SK-N-SH treated with all-trans-retinoic acid at 6 μM for 48 hours (cell line): Measurements from ENCODE around the gene GSC2.

Source experiments
- ARNTL ChIP-seq: fragments of 450-650 bp; formaldehyde crosslinking; IDR thresholded peaks from 2 replicates; pipeline ENCODE4 v1.5.0; 2020; ENCODE audit warnings: low read depth, mild to moderate bottlenecking, moderate library complexity, borderline replicate concordance
- BACH2 ChIP-seq: fragments of 250-450 bp; sonication (Bioruptor Pico); IDR thresholded peaks from 2 replicates; pipeline ENCODE4 v1.9.0; 2021; ENCODE audit warnings: mild to moderate bottlenecking, borderline replicate concordance
- GLIS3 ChIP-seq: fragments of 250-450 bp; sonication (Bioruptor Pico); IDR thresholded peaks from 2 replicates; pipeline ENCODE4 v1.5.0; 2020; ENCODE audit warnings: mild to moderate bottlenecking, moderate library complexity
- RARB ChIP-seq: fragments of 250-450 bp; sonication (Bioruptor Pico); IDR thresholded peaks from 2 replicates; pipeline ENCODE4 v1.8.0; 2021; ENCODE audit warnings: mild to moderate bottlenecking, moderate library complexity
- TCF4 ChIP-seq: fragments of 250-450 bp; sonication (Bioruptor Pico); IDR thresholded peaks from 2 replicates; pipeline ENCODE4 v1.8.0; 2021; ENCODE audit warnings: mild to moderate bottlenecking, moderate library complexity, borderline replicate concordance
- TOX ChIP-seq: fragments of 250-450 bp; sonication (Bioruptor Pico); IDR thresholded peaks from 2 replicates; pipeline ENCODE4 v1.8.0; 2021; ENCODE audit warnings: mild to moderate bottlenecking, moderate library complexity, borderline replicate concordance
- ZFP3 ChIP-seq: fragments of 250-450 bp; sonication (Bioruptor Pico); IDR thresholded peaks from 2 replicates; pipeline ENCODE4 v1.5.0; 2020; ENCODE audit warnings: mild to moderate bottlenecking, moderate library complexity
- TF ChIP-seq, protein P1 (sequence below): fragments of 250-450 bp; sonication (Bioruptor Pico); IDR thresholded peaks from 2 replicates; pipeline ENCODE4 v1.5.0; 2020; ENCODE audit warnings: mild to moderate bottlenecking, moderate library complexity
- TF ChIP-seq, protein P2 (sequence below): fragments of 250-450 bp; sonication (Bioruptor Pico); IDR thresholded peaks from 2 replicates; pipeline ENCODE4 v1.8.0; 2020; ENCODE audit warnings: mild to moderate bottlenecking, moderate library complexity, borderline replicate concordance

DNA sequence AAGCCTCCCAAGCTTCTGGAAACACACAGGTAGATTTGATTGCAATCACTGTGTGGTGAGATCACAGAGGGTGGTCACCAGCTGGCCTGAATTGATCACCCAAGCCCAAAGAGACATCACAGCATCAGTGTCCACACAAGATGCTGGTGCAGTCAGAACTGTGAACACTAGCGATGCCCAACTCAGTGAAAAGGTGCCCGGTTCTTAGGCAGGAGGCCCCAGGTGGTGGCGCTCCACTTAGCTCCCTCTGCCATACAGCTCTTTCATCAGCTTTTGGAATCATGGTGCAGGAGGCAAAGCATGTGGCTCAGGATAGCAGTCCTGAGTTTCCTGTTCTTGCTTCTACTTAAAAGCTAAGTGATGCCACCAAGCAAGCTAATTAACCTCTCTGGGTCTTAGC, 39.0 kb downstream of the GSC2 start:
- TF ChIP-seq, protein P1, sequence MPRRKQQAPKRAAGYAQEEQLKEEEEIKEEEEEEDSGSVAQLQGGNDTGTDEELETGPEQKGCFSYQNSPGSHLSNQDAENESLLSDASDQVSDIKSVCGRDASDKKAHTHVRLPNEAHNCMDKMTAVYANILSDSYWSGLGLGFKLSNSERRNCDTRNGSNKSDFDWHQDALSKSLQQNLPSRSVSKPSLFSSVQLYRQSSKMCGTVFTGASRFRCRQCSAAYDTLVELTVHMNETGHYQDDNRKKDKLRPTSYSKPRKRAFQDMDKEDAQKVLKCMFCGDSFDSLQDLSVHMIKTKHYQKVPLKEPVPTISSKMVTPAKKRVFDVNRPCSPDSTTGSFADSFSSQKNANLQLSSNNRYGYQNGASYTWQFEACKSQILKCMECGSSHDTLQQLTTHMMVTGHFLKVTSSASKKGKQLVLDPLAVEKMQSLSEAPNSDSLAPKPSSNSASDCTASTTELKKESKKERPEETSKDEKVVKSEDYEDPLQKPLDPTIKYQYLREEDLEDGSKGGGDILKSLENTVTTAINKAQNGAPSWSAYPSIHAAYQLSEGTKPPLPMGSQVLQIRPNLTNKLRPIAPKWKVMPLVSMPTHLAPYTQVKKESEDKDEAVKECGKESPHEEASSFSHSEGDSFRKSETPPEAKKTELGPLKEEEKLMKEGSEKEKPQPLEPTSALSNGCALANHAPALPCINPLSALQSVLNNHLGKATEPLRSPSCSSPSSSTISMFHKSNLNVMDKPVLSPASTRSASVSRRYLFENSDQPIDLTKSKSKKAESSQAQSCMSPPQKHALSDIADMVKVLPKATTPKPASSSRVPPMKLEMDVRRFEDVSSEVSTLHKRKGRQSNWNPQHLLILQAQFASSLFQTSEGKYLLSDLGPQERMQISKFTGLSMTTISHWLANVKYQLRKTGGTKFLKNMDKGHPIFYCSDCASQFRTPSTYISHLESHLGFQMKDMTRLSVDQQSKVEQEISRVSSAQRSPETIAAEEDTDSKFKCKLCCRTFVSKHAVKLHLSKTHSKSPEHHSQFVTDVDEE: no peak
- no peak for TF ChIP-seq TOX (CRISPR knock-in tag)
- TF ChIP-seq, protein P2, sequence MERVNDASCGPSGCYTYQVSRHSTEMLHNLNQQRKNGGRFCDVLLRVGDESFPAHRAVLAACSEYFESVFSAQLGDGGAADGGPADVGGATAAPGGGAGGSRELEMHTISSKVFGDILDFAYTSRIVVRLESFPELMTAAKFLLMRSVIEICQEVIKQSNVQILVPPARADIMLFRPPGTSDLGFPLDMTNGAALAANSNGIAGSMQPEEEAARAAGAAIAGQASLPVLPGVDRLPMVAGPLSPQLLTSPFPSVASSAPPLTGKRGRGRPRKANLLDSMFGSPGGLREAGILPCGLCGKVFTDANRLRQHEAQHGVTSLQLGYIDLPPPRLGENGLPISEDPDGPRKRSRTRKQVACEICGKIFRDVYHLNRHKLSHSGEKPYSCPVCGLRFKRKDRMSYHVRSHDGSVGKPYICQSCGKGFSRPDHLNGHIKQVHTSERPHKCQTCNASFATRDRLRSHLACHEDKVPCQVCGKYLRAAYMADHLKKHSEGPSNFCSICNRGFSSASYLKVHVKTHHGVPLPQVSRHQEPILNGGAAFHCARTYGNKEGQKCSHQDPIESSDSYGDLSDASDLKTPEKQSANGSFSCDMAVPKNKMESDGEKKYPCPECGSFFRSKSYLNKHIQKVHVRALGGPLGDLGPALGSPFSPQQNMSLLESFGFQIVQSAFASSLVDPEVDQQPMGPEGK (CRISPR knock-in tag): no peak
- TF ChIP-seq BACH2 (CRISPR knock-in tag): no peak
- TF ChIP-seq ARNTL (CRISPR knock-in tag): no peak
- no peak for TF ChIP-seq GLIS3 (CRISPR knock-in tag)
- TF ChIP-seq ZFP3 (CRISPR knock-in tag): no peak
- TF ChIP-seq TCF4: no peak
- no peak for TF ChIP-seq RARB (CRISPR knock-in tag)
